GM19395 (cell line): Measurements from ENCODE around the gene MBD2.
"Not testable (repeated sequence)": the region's sequence is repeated elsewhere in the genome, so short reads cannot be mapped to it uniquely, and the experiment has no call there.

Experiments
- ATAC-seq: cut with Tn5 transposase; IDR thresholded peaks from one replicate; pipeline ENCODE4 v1.9.1; 2021; ENCODE audit warnings: mild to moderate bottlenecking, moderate library complexity; ENCODE audit not compliant: unreplicated experiment

MBD2 gene

GRCh38 chr18:54238173-54238936, 13.9 kb upstream of the MBD2 start:
- no peak for ATAC-seq

DNA sequence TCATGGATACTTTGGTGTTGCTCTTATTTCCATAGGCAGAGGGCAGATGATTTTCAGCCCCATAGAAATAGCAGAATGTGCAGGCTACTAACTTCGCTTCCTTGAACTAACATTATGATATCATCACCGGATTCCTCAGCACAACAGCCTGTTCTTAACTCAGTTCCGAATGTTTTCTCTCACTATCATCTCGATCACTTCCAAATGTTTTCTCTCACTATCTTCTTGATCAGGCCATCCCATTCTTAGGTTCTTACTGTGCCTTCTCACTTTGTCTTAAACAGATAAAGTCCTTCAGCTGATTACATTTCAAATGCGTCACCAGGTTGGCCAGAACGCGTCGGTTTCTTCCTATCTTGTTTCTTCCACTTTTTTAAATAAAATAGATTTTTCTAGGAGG, 11.4 kb upstream of the MBD2 start:
- ATAC-seq = no peak

DNA sequence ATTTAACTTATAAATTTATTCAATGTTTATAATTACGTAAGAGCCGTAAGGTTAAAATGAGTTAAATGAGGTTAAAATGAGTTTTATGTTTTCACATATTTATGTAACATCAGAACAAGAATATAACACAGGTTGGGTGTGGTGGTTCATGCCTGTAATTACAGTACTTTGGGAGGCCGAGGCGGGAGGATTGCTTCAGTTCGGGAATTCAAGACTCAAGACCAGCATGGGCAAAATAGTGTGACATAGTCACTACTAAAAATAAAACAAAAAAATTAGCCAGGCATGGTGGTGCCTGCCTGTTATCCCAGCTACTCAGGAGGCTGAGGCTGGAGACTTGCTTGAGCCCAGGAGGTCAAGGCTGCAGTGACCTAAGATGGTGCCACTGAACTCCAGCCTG, 9.3 kb upstream of the MBD2 start:
- no peak for ATAC-seq

GRCh38 chr18:54233228-54233625, 8.8 kb upstream of the MBD2 start:
- no peak for ATAC-seq

GRCh38 chr18:54232485-54233227, 8.2 kb upstream of the MBD2 start:
- ATAC-seq = no peak

DNA sequence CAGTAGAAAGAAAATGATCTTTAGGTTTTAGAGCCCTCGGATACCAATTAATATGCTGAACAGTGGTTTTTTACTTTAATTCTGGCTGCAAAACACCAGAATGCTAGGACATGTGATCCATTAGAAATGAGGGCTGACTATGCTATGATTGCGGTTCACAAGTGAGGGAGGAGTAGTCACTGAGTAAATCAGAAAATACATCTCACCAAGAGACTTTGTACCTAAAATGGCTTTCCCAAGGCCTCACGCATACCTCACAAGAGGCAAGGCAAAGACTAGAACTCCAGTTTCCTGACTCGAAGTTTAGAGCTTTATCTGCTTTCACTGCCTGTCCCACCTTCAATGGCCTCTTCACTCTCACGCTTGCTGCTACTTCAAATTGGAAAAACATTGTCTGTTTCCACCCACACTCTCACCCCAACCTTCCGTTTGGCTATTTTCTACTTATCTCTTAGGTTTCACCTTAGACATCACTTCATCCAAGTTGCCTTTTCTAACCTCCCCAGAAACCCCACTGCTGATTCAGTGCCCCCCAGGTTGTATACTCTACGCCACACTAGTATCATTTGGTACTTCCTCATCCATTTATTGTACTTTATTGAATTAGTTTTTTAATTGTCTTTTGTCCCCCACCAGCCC, 5.1 kb upstream of the MBD2 start:
- ATAC-seq = no peak

- no peak for ATAC-seq
These were observed 3.9 kb upstream of the MBD2 start for GRCh38 chr18:54228364-54228763.

GRCh38 chr18:54223568-54224241, 764 bp downstream of the MBD2 start:
- ATAC-seq = peak; percentile 17

DNA sequence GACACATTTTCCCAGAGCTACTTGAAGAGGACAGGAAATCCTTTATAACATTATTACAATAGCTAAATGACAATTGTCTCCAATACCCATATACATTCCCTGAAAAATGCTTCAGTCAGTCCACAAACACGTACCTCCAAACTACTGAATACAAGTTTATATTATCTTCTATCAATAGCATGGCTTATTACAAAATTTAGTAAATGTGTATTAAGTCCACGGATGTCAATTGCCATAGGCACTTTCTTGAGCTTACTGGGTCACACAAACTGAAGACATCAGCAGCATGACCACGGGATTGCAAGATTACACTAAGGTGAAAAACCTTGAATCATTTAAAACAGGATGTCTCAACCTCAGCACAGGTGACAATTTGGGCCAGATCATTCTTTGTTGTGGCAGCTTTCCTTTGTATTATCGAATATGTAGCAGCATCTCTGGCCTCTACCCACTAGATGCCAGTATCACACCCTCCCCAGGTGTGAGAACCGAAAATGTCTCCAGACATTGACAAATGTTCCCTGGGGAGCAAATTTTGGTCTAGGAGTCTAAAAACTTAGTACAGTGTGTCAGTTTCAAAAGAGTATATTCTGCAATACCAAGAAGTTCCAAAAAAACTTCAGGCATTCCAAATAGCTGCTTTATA, 1.4 kb downstream of the MBD2 start:
- ATAC-seq = peak; percentile 49

DNA sequence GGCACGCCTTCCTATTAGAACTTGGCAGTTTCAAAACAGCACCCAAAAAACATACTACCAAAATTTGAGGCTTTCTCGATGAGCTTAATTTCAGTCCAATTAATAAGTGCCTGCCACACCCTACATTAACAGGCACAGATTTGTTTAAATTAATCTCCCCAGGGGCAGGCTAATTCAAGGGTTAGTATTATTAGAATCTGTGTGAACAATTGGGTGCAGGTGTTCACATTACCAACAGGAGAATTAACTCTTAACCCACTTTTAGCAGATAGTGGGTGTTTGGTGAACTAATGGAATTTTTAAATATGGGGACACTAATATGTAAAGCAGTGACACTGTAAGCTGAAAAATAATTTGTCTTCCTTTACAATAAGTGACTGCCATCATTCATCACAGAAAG, 4.1 kb downstream of the MBD2 start:
- ATAC-seq = no peak

DNA sequence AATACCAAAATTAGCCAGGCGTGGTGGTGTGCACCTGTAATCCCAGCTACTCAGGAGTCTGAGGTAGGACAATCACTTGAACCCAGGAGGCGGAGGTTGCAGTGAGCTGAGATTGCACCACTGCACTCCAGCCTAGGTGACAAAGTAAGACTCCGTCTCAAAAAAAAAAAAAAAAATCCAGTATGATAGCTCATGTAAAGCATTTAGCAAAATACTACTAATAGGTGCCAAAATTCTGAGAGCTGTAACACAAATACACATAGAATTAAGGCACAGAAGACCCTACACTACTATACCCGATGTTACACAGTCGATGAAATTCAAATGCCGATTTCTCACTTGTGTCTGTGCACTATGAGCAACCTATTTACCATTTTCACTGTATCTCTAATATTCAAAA, 5.7 kb downstream of the MBD2 start:
- ATAC-seq = not testable (repeated sequence)

GRCh38 chr18:54218299-54218698, 6.2 kb downstream of the MBD2 start:
- no peak for ATAC-seq

GRCh38 chr18:54217624-54218023, 6.8 kb downstream of the MBD2 start:
- ATAC-seq = peak; percentile 51

DNA sequence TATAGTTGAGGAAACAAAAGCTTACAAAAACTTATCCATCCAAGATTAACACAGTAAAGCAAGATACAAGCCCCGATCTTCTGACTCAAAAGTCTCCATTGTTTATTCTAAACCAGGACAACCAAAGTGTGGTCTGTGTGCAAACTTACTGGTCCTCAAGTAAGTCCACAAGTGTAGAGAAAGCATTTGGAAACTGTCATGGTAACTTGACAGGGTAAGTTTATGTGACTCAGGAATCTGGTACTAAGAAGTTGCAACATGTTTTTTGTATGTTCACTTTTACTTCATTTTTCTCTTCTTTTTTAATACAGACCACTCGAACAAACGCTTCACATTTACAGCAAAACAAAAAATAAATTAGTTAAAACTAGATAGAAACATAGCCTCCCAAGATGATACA, 9.4 kb downstream of the MBD2 start:
- ATAC-seq = no peak

DNA sequence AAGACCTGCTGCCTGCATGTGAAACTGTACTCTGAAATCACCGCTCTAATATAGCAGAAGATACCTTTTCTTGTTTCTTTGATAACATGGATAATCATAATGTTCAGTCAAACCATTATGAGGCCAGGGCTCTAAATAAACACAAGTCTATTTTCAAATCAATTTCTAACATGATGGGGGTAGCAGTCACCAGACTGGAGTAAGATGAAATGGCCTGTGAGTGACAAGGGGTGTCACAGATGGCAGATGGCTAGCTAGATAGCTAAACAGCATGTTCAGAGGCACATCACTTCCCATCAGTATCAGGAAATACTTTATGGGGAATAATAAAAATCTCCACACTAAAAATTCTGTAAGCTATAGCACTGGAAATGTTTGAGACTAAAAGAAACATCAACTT, 14.0 kb downstream of the MBD2 start:
- ATAC-seq = peak; percentile 24

DNA sequence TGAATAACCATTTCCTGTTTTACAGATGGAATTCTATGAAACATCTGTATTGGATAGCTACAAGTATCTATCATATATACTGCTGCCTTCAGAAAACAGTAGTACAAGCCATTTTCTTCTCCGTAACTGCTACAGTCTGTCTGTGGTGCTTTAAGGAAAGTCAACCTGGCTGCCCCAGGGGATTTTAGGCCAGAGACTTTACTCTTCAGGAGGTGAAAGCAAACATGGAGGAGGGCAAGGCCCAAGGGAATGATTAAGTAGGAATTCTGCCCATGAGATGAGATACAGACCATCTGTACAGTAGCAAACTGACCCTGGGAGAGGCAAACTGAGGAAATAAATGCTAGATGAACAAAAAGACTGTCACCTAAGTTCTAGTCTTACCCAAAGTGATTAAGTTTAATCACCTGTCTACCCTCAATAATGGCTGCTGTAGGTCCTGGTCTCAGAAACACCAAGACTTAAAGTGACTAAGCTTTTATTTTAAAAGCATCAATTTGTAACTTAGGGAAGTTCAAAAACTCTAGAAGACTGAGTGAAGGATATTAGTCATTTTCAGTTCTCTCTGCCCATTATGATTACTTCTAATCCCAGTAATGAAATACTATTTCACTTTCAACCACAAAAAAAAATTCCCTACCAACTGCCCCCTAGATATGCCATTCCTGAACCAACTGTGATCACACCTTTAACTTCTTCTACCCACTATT, 14.8 kb downstream of the MBD2 start:
- peak; percentile 88 for ATAC-seq

DNA sequence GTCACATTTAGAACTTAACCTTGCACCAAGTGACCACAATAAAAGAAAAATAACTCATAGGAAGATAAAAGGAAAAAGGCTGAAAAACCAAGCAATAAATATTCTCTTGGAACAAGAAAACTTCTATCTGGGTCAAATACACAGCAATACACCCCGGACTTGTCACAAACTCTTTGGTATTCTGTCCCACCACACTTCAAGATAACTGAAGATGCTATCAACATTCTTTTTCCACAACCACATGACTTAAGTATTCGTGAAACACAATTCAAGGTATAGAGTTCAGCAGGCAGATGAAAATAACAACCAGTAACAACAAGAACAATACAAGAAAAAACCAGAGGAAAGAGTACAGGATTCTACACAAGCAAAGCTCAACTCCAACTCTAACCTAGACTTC, 18.0 kb downstream of the MBD2 start:
- no peak for ATAC-seq

DNA sequence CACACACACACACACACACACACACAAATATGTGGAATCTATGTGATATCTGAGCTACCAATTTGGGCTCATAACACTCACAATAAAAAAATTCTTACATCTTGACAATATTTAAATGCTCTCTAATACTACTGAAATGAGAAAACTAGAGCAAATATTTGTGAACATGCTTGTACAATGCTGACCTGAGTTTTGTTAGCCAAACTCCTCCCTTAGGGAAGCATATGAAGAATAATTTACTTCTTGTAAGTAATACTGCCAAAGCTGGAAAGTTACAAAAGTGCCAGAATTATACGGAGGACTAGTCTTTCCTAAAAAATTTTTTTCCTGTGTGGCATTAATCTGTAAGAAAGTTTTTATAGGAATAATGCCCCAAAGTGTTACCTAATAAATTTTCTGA, 18.5 kb downstream of the MBD2 start:
- no peak for ATAC-seq

- ATAC-seq = not testable (repeated sequence)
These were observed 19.0 kb downstream of the MBD2 start for GRCh38 chr18:54205448-54205847.

GRCh38 chr18:54204883-54205282, 19.6 kb downstream of the MBD2 start:
- ATAC-seq = no peak
